Ammon's horn (tissue), 1 donor: ENCODE measurements around the gene MIEN1.
A peak's percentile ranks its signal among the peaks of the same experiment; 100 is the strongest.
"Not testable (repeated sequence)": the region's sequence is repeated elsewhere in the genome, so short reads cannot be mapped to it uniquely, and the experiment has no call there.

ENCODE experiments used
- DNase-seq: peaks from one replicate; pipeline ENCODE4 v3.0.0-alpha.2; 2016; ENCODE audit warnings: low spot score

Gene MIEN1

GRCh38 chr17:39716073-39716818, 14.1 kb downstream of the MIEN1 start:
- no peak for DNase-seq

- DNase-seq = no peak
Measured at GRCh38 chr17:39715375-39716072, 14.8 kb downstream of the MIEN1 start.

GRCh38 chr17:39714234-39714633, 16.1 kb downstream of the MIEN1 start:
- DNase-seq = no peak

- no peak for DNase-seq
Measured at GRCh38 chr17:39711851-39712250, 18.5 kb downstream of the MIEN1 start.

- DNase-seq = not testable (repeated sequence)
Measured at GRCh38 chr17:39711071-39711470, 19.3 kb downstream of the MIEN1 start.

- peak; percentile 23 for DNase-seq
Measured at GRCh38 chr17:39709998-39710964, 20.1 kb downstream of the MIEN1 start.

GRCh38 chr17:39709319-39709997, 20.9 kb downstream of the MIEN1 start:
- no peak for DNase-seq

- DNase-seq = no peak
Measured at GRCh38 chr17:39706921-39707337, 23.4 kb downstream of the MIEN1 start.

GRCh38 chr17:39706383-39706782, 23.9 kb downstream of the MIEN1 start:
- DNase-seq = no peak

GRCh38 chr17:39705786-39706348, 24.5 kb downstream of the MIEN1 start:
- DNase-seq = no peak

GRCh38 chr17:39704821-39705551, 25.3 kb downstream of the MIEN1 start:
- DNase-seq = no peak

- DNase-seq = no peak
Measured at GRCh38 chr17:39703913-39704312, 26.4 kb downstream of the MIEN1 start.

- no peak for DNase-seq
Measured at GRCh38 chr17:39702901-39703893, 27.1 kb downstream of the MIEN1 start.

GRCh38 chr17:39701784-39702422, 28.4 kb downstream of the MIEN1 start:
- DNase-seq = no peak

- DNase-seq = no peak
Measured at GRCh38 chr17:39701012-39701783, 29.1 kb downstream of the MIEN1 start.

- DNase-seq = no peak
Measured at GRCh38 chr17:39700148-39700987, 30.0 kb downstream of the MIEN1 start.

GRCh38 chr17:39699818-39700147, 30.5 kb downstream of the MIEN1 start, which contains the start of gene ERBB2:
Gene ERBB2, plus strand, starts transcription at chr17:39700064. Its CDS starts 175 bp downstream, at chr17:39700239.
- DNase-seq = peak; percentile 47
